Measurements from ENCODE around the gene FAAP100.

The FAAP100 gene

DNA sequence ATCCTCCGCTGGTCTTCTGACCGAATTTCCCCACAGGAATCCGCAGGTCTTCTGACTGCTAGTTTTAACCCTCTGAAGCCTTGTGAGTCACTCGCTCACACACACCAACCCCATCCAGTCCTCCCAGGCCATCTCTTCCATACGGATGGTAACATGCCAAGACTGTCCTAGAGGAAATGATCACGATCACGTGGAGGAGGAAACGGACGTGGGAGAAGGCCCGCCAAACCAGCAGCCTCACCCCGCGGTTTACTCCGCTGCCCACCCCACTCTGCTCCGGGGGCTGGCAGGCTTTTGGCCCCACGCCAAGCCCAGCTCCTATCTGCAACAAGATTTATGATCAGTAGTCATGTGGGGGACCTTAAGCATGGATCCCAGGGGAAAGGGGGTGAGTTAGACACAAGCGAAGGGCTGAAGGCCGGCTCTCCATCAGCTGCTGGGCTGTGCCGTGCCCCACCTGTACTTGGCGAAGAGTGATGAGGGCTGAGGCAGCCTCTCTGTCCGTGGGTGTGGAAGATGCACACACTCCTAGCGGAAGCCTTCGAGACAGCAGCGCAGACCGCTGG, 1.5 kb upstream of the FAAP100 start:
- no peak for DNase-seq (ENCODE audit: low read depth)

DNA sequence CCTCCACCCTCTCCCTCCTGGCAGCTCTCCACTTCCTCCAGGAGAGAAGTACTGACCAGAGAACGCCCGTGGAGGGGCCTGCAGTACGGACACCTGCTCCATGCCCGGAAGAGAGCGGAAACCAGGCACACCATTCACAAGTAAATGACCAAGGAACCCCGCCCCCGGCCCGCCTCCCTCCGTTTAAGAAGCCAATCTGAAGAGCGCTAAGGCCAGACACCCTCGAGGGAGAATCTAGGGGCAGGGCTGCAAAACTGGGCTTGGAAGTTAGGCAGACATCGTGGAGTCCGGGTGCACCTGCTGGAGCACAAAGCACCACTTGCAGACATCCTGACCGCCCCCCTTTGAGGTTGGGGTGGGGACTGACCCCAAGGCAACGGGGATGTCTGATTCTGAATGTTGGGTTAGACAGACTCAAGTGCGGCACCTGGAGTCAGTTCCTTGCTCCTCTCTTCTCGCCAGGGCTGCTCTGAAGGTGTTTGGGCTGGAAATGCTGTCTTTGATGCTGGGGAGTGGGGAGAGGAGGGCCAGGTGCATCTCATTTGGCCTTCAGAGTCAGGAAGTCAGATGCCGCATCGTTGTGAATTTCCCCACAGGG, 964 bp upstream of the FAAP100 start:
- DNase-seq (ENCODE audit: low read depth), result peak; percentile 55

GRCh38 chr17:81551458-81552243, 502 bp downstream of the FAAP100 start:
- no peak for DNase-seq (ENCODE audit: low read depth)

- no peak for DNase-seq (ENCODE audit: low read depth)
These were observed 1.2 kb downstream of the FAAP100 start for GRCh38 chr17:81550830-81551457.

DNA sequence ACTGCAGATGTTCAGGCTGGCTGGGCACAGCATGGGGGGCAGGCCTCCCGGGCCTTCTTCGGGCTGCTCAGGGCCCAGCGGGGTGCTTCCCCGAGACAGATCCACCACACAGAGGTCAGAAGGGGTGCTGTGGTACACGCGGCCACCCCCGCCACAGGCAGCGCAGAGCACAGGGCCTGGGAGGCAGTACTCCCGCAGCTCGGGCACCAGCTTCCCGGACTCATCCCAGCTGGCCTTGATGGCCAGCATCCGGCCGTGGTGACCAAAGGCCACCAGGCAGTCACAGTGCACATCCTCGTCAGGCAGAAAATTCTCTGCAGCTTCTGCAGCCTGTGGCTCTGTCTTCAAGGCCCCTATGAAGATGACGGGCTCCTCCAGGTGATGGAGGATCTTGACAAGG, 1.9 kb downstream of the FAAP100 start:
- DNase-seq (ENCODE audit: low read depth), result no peak

GRCh38 chr17:81549826-81550225, 2.3 kb downstream of the FAAP100 start:
- no peak for DNase-seq (ENCODE audit: low read depth)

DNA sequence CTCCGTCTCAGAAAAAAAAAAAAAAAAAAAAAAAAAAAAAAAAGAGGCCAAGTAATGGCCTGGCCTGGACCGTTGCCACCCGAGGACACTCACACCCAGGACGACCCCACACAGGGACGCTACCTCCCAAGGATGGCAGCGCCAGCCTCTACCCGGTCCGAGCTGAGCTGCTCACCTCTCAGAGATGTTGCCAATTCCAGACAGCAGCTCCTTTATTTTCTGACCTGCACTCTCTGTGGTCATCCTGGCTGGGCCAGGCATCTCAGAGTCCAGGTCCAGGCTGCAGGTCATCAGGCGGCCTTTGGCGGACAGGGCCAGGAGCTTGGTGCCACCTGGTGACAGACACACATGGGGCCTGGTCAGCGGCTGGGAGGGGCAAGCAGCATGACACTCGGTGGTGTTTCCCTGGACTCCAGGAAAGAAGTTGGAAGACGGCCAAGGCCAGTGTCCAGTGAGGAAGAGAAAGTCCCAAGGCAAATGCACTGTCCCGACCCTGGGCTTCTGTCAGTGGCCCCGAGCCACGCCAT, 3.1 kb downstream of the FAAP100 start:
- DNase-seq (ENCODE audit: low read depth), result no peak

GRCh38 chr17:81547614-81547982, 4.6 kb downstream of the FAAP100 start:
- no peak for DNase-seq (ENCODE audit: low read depth)

- no peak for DNase-seq (ENCODE audit: low read depth)
These were observed 5.1 kb downstream of the FAAP100 start for GRCh38 chr17:81546906-81547613.

DNA sequence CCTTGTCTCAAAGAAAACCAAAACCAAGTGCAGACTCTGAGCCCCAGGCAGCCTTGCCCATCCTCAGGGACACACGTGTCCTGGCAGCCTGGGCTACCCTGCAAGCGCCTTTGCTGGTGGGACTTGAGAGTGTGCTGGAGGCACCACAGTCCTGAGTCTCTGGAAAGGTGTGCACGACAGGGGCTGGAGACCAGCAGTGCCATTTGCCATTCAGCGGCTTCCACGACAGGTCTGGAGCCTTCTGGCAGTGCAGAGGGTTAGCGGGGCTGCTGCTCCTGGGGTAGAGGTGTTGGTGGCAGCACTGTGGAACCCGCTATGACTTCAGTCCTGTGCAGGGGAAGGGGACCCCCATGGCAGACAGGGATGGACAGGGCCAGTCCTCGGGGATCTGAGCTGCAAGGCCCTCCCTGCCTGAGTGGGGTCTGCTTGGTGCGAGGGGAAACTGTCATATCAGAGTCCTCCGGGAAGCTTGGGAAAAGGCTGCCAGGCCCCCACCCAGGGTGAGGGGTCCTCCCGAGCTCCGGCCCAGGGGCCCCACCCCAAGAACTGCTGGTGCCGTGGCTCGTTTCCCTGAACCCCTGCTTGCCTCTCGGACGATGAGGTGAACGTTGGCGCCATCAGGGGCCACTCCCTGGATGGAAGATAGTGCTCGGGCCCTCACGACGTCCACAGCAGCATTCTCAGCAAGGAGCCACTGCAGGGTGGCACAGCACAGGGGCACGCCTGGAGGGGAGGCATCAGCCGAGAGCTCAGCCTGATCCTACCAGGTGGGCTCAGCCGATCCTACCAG, 6.8 kb downstream of the FAAP100 start:
- DNase-seq (ENCODE audit: low read depth), result no peak

DNA sequence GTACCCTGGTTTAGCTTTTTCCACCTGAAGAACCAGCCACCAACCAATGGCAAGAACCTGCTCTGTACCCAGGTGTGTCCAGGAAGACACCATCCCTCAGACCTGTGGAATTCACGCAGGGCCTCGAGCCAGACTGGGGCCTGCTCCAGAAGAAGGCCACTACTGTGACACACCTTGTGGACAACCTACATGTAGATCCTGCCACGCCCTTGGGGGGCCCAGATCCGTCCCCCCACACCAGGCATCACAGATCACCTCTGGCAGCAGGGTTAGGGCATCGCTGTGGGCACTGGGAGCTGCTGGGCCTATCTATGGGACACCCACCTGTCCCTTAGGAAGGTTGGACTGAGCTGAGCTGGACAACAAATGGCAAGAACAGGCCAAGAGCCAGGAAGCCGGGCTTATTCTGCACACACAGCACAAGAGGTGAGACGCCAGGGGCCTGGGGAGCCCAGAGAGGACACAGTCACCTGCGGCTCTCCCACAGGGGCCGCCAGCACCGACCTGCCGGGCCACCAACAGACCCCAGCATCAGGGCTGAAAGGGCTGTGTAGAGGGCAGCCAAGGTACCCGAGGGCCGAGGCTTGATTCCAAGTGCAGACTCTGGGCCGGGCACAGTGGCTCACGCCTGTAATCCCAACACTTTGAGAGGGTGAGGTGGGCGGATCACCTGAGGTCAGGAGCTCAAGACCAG, 7.7 kb downstream of the FAAP100 start:
- DNase-seq (ENCODE audit: low read depth), result no peak

DNA sequence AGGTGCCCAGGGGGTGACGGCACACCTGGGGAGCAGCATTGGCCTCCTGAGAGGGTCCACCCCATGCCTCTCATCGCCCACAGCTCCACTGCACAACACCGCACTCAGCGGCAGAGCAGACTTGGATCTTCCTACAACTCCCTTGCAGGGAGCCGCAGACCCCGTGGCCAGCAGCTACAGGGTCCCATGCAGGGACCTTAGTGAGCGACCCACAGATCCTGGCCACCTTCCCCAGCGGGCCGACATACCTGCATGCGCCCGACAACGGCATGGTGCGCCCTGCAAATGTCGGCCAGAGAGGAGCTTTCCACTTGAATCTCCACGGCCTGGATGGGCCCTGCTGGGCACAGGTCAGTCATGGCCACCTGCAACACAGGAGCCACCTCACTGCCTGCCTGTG, 8.4 kb downstream of the FAAP100 start:
- no peak for DNase-seq (ENCODE audit: low read depth)

GRCh38 chr17:81543339-81543675, 8.8 kb downstream of the FAAP100 start:
- no peak for DNase-seq (ENCODE audit: low read depth)

GRCh38 chr17:81542431-81543338, 9.5 kb downstream of the FAAP100 start:
- no peak for DNase-seq (ENCODE audit: low read depth)

- DNase-seq (ENCODE audit: low read depth), result no peak
These were observed 11.0 kb downstream of the FAAP100 start for GRCh38 chr17:81541123-81541522.

GRCh38 chr17:81540676-81541027, 11.5 kb downstream of the FAAP100 start:
- DNase-seq (ENCODE audit: low read depth), result no peak

- DNase-seq (ENCODE audit: low read depth), result no peak
These were observed 12.0 kb downstream of the FAAP100 start for GRCh38 chr17:81539961-81540675.

- no peak for DNase-seq (ENCODE audit: low read depth)
These were observed 12.6 kb downstream of the FAAP100 start for GRCh38 chr17:81539571-81539900.
